Karpas-422 (cell line): ENCODE data around the gene MIPOL1. TPM values are rescaled to one million over a fixed set of nuclear protein-coding genes. Genes with fewer than 3 reads are reported as not detected.

ENCODE experiments used
- DNase-seq: peaks from one replicate; pipeline ENCODE4 v3.0.0-alpha.2; 2015
- H2AFZ ChIP-seq: fragments of 200-600 bp; sonication (generic); 2 replicates; pipeline ENCODE4 v1.6.1; 2014; ENCODE audit warnings: antibody characterized with exemption, low read length, mixed read lengths
- H3K27ac ChIP-seq: fragments of 200-600 bp; sonication (generic); 2 replicates; pipeline ENCODE4 v1.5.1; 2014; ENCODE audit warnings: mild to moderate bottlenecking, low read length, moderate library complexity
- H3K27me3 ChIP-seq: fragments of 200-600 bp; sonication (generic); 2 replicates; pipeline ENCODE4 v1.6.1; 2014; ENCODE audit warnings: low read length, mixed read lengths
- H3K36me3 ChIP-seq: fragments of 200-600 bp; sonication (generic); 2 replicates; pipeline ENCODE4 v1.6.1; 2014; ENCODE audit warnings: low read length, mixed read lengths; ENCODE audit not compliant: insufficient read depth
- H3K4me1 ChIP-seq: fragments of 200-600 bp; sonication (generic); 2 replicates; pipeline ENCODE4 v1.6.1; 2014; ENCODE audit warnings: mild to moderate bottlenecking, low read length, mixed read lengths
- H3K4me2 ChIP-seq: fragments of 200-600 bp; sonication (generic); 2 replicates; pipeline ENCODE4 v1.6.1; 2014; ENCODE audit warnings: low read length, low read depth, mild to moderate bottlenecking; ENCODE audit not compliant: poor library complexity, severe bottlenecking
- H3K4me3 ChIP-seq: fragments of 200-600 bp; sonication (generic); 2 replicates; pipeline ENCODE4 v1.5.1; 2014; ENCODE audit warnings: mild to moderate bottlenecking, antibody characterized with exemption, low read length, mixed read lengths
- H3K79me2 ChIP-seq: fragments of 200-600 bp; sonication (generic); 2 replicates; pipeline ENCODE4 v1.6.1; 2014; ENCODE audit warnings: mild to moderate bottlenecking, low read length, mixed read lengths
- H3K9ac ChIP-seq: fragments of 200-600 bp; sonication (generic); 2 replicates; pipeline ENCODE4 v1.6.0; 2014; ENCODE audit warnings: low read length
- H3K9me2 ChIP-seq: fragments of 200-600 bp; sonication (generic), shearing (Covaris generic); replicated peaks from 2 replicates; pipeline ENCODE4 v1.6.0; 2014; ENCODE audit warnings: mild to moderate bottlenecking, low read length, moderate library complexity; ENCODE audit not compliant: insufficient read depth
- H3K9me3 ChIP-seq: fragments of 300-700, 200-600 bp; sonication (generic); 2 replicates; pipeline ENCODE4 v1.6.1; 2014; ENCODE audit warnings: low read length, mixed read lengths
- H4K20me1 ChIP-seq: fragments of 200-600 bp; sonication (generic); 2 replicates; pipeline ENCODE4 v1.6.1; 2014; ENCODE audit warnings: mild to moderate bottlenecking, antibody characterized with exemption, low read length, low read depth; ENCODE audit not compliant: insufficient read depth
- total RNA-seq: library from RNA; depleted of rRNA; stranded (reverse); fragments of >200 nt; shearing (Covaris generic); gene quantifications from 2 replicates; pipeline ENCODE4 v1.2.3, GENCODE V29; 2014; ENCODE audit warnings: low replicate concordance

Gene MIPOL1
- total RNA-seq, 1 experiment from 2014 or later, result not detected

- Histone ChIP-seq H3K9me3 (no peaks in the 10 kb centered on the region), H3K4me1 (peaks cover 8% of the 10 kb centered on the region), H3K27me3 (no peaks in the 10 kb centered on the region), H4K20me1 (no peaks in the 10 kb centered on the region), H3K4me3 (no peak overlapping the region), H2AFZ (no peak overlapping the region), H3K79me2 (no peaks in the 10 kb centered on the region), H3K9ac (no peak overlapping the region), H3K27ac (no peak overlapping the region), H3K4me2 (no peak overlapping the region), H3K36me3 (no peaks in the 10 kb centered on the region), H3K9me2 (no peaks in the 10 kb centered on the region)
- DNase-seq, result no peak
Observed at GRCh38 chr14:37593511-37594237, 395.9 kb downstream of the MIPOL1 start.

- Histone ChIP-seq H3K27me3 (no peaks in the 10 kb centered on the region), H3K4me3 (no peak overlapping the region), H2AFZ (no peak overlapping the region), H3K36me3 (no peaks in the 10 kb centered on the region), H3K27ac (no peak overlapping the region), H4K20me1 (no peaks in the 10 kb centered on the region), H3K4me1 (peaks cover 4% of the 10 kb centered on the region), H3K9me3 (no peaks in the 10 kb centered on the region), H3K4me2 (no peak overlapping the region), H3K9me2 (no peaks in the 10 kb centered on the region), H3K79me2 (no peaks in the 10 kb centered on the region), H3K9ac (no peak overlapping the region)
- peak; percentile 94 for DNase-seq
Observed at GRCh38 chr14:37594238-37594970, 396.7 kb downstream of the MIPOL1 start.

- Histone ChIP-seq H3K4me3 (no peak within 1 kb of the TSS), H2AFZ (no peak within 1 kb of the TSS), H3K9me2 (no peaks in the 10 kb centered on the region), H3K4me1 (no peaks in the 10 kb centered on the region), H3K9me3 (no peaks in the 10 kb centered on the region), H4K20me1 (no peaks in the 10 kb centered on the region), H3K27me3 (no peaks in the 10 kb centered on the region), H3K79me2 (no peaks in the 10 kb centered on the region), H3K4me2 (no peak within 1 kb of the TSS), H3K36me3 (no peaks in the 10 kb centered on the region), H3K27ac (no peak within 1 kb of the TSS), H3K9ac (no peak within 1 kb of the TSS)
- no peak for DNase-seq
Observed at GRCh38 chr14:37594971-37595808, 397.5 kb downstream of the MIPOL1 start, which contains the start of the genes FOXA1 and TTC6. TSS of gene FOXA1 (minus strand) at chr14:37595249. CDS start at chr14:37594972, 277 bp downstream. TSS of gene TTC6 (plus strand) at chr14:37595629. CDS start at chr14:37622065, 26,436 bp downstream.

- H3K27ac ChIP-seq, result no peak overlapping the region
- no peak overlapping the region for H3K9ac ChIP-seq
- no peaks in the 10 kb centered on the region for H3K36me3 ChIP-seq
- H3K9me3 ChIP-seq, result no peaks in the 10 kb centered on the region
- no peaks in the 10 kb centered on the region for H3K9me2 ChIP-seq
- DNase-seq, result no peak
- H4K20me1 ChIP-seq, result no peaks in the 10 kb centered on the region
- no peak overlapping the region for H3K4me3 ChIP-seq
- no peaks in the 10 kb centered on the region for H3K27me3 ChIP-seq
- H3K4me2 ChIP-seq, result no peak overlapping the region
- no peaks in the 10 kb centered on the region for H3K4me1 ChIP-seq
- no peak overlapping the region for H2AFZ ChIP-seq
- H3K79me2 ChIP-seq, result no peaks in the 10 kb centered on the region
Observed at GRCh38 chr14:37595809-37596621, 398.3 kb downstream of the MIPOL1 start.

GRCh38 chr14:37596790-37597472 lies 399.2 kb downstream of the MIPOL1 start:
- no peaks in the 10 kb centered on the region for H3K27me3 ChIP-seq
- no peaks in the 10 kb centered on the region for H3K79me2 ChIP-seq
- no peak overlapping the region for H3K4me3 ChIP-seq
- no peak overlapping the region for H2AFZ ChIP-seq
- no peaks in the 10 kb centered on the region for H4K20me1 ChIP-seq
- no peaks in the 10 kb centered on the region for H3K36me3 ChIP-seq
- H3K27ac ChIP-seq, result no peak overlapping the region
- H3K4me1 ChIP-seq, result no peaks in the 10 kb centered on the region
- no peak overlapping the region for H3K9ac ChIP-seq
- no peaks in the 10 kb centered on the region for H3K9me3 ChIP-seq
- H3K4me2 ChIP-seq, result no peak overlapping the region
- no peaks in the 10 kb centered on the region for H3K9me2 ChIP-seq
- DNase-seq, result no peak

- Histone ChIP-seq H3K9ac (no peak overlapping the region), H4K20me1 (no peaks in the 10 kb centered on the region), H3K27me3 (no peaks in the 10 kb centered on the region), H2AFZ (no peak overlapping the region), H3K4me1 (no peaks in the 10 kb centered on the region), H3K4me3 (no peak overlapping the region), H3K36me3 (no peaks in the 10 kb centered on the region), H3K4me2 (no peak overlapping the region), H3K27ac (no peak overlapping the region), H3K79me2 (no peaks in the 10 kb centered on the region), H3K9me2 (no peaks in the 10 kb centered on the region), H3K9me3 (no peaks in the 10 kb centered on the region)
- no peak for DNase-seq
Observed at GRCh38 chr14:37597538-37597913, 399.8 kb downstream of the MIPOL1 start.

GRCh38 chr14:37597914-37598746 lies 400.4 kb downstream of the MIPOL1 start:
- Histone ChIP-seq H3K36me3 (no peaks in the 10 kb centered on the region), H3K9me2 (no peaks in the 10 kb centered on the region), H3K79me2 (no peaks in the 10 kb centered on the region), H2AFZ (no peak overlapping the region), H3K4me3 (no peak overlapping the region), H3K9me3 (no peaks in the 10 kb centered on the region), H3K9ac (no peak overlapping the region), H3K4me2 (no peak overlapping the region), H4K20me1 (no peaks in the 10 kb centered on the region), H3K4me1 (no peaks in the 10 kb centered on the region), H3K27me3 (no peaks in the 10 kb centered on the region), H3K27ac (no peak overlapping the region)
- no peak for DNase-seq
